Left renal pelvis (tissue), 4 donors: ENCODE results near the gene CDRT4. TPM values are rescaled to one million over a fixed set of nuclear protein-coding genes. Genes with fewer than 3 reads are reported as not detected.

Experiments used
- DNase-seq, 4 donors: peaks; one replicate each; pipeline ENCODE4 v3.0.0-alpha.2; 2013; ENCODE audit warnings: low read depth in 4 of 4, low spot score in 3 of 4
- polyA plus RNA-seq, 4 donors: library from polyadenylated mRNA; unstranded; fragments of 120-200 nt; gene quantifications; one replicate each; pipeline ENCODE4 v1.2.1, GENCODE V29; 2013; ENCODE audit not compliant: insufficient read length in 4 of 4

Gene CDRT4
- polyA plus RNA-seq, 4 donors, result 1.5 to 9.9 (median 4.0) TPM

DNA sequence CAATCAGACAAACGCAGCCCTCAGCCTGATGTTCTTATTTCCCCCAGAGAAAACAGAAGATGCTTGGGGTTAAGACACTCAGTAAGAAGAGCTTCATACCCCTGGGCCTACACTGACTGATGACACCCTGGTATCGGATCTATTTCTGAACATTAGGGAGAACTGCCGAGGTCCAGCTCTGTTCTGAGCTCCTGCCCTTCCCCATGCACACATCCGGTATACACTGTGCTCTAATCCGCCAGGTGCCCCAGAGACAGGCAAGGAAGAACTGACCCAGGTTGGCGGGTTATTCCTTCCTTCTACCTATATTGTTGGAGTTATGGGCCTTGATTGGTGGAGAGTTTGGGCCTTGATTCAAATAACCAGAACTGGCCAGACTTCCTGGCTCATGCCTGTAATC is 68.0 kb downstream of the CDRT4 start:
- no peak for DNase-seq

- no peak for DNase-seq
These were observed 68.6 kb downstream of the CDRT4 start for GRCh38 chr17:15398736-15399331.

GRCh38 chr17:15398291-15398690 is 69.1 kb downstream of the CDRT4 start:
- no peak for DNase-seq

- DNase-seq, result no peak
These were observed 69.8 kb downstream of the CDRT4 start for GRCh38 chr17:15397620-15398019.

- no peak for DNase-seq
These were observed 72.3 kb downstream of the CDRT4 start for GRCh38 chr17:15395091-15395490.

- no peak for DNase-seq
These were observed 74.0 kb downstream of the CDRT4 start for GRCh38 chr17:15393414-15393813.

DNA sequence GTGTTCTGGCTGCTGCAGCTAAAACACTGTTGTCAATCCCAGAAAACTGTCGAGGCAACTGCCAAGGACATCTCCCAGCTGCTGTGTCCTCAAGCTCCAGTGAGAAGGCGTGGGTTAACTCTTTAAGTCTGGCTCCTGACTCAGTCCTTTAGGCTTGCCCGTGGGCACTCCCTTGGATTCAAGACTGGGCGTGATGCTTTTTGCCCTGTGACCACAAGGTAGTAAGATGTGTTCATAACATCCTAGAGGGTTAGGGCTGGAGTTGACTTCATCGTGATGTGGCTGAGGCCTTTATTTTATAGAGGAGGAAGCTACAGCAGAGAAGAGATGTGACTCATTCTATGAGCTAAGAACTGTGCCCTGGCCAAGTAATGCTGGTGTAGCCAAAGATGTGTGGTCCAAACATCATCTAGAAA is 75.1 kb downstream of the CDRT4 start:
- DNase-seq, result no peak

DNA sequence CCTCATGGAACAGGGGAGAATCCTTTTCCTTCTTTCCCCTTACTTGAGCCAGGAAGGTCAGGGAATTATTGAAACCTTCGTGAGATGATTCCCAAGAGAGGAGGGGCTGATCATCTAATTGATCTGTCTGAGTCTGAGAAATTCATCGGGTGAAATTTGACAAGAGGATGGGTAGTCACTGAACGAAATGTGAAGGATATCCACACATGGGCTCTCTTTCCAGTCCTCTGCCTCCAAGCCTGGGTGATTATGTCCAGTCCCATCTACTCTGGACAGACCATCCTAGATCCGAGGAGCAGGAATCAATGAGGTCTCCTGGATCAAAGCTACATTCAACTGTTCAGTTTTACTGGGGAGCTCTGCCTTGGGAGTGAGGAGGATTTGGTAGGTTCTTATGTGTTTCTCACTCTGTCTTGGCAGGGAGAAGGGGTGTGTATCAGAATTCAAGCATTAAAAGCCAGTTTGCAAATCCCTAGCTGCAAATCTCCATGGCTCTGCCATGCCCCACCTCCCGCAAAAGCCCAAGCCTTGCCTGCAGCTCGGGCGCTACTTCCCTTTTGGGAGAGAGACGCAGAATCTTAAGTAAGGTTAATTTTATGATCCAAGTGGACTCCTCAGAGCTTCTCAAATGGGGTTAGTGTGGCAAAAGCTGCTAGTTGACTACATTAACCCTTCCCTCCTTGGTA is 78.9 kb downstream of the CDRT4 start:
- no peak for DNase-seq

- DNase-seq, result no peak
These were observed 81.3 kb downstream of the CDRT4 start for GRCh38 chr17:15386083-15386482.

Other genes starting within 250 kb of the CDRT4 start
- gene PMP22, start 202.3 kb downstream of the CDRT4 start, polyA plus RNA-seq, result 100 to 1,000 TPM in 1 of 4 donors, 10 to 100 TPM in 3; 53.1 to 210 (median 77.5) TPM
- gene TEKT3, start 126.0 kb downstream of the CDRT4 start, polyA plus RNA-seq, result 1 to 10 TPM in 3 of 4 donors, under 1 TPM in 1; 0.96 to 3.0 (median 1.3) TPM
- 10 to 100 TPM; 12.8 to 17.7 (median 15.3) TPM for gene TVP23C, start 95.9 kb upstream of the CDRT4 start, polyA plus RNA-seq
- 1 to 10 TPM in 2 of 4 donors, under 1 TPM in 2; 0.50 to 1.4 (median 0.95) TPM for gene FBXW10B, start 152.1 kb upstream of the CDRT4 start, polyA plus RNA-seq
- gene TRIM16, start 216.7 kb upstream of the CDRT4 start, polyA plus RNA-seq, result 10 to 100 TPM; 21.9 to 27.8 (median 23.3) TPM
- gene ZNF286A, start 232.1 kb upstream of the CDRT4 start, polyA plus RNA-seq, result 10 to 100 TPM; 40.9 to 46.1 (median 43.4) TPM